ENCODE measurements around the gene PLK2.

DNA sequence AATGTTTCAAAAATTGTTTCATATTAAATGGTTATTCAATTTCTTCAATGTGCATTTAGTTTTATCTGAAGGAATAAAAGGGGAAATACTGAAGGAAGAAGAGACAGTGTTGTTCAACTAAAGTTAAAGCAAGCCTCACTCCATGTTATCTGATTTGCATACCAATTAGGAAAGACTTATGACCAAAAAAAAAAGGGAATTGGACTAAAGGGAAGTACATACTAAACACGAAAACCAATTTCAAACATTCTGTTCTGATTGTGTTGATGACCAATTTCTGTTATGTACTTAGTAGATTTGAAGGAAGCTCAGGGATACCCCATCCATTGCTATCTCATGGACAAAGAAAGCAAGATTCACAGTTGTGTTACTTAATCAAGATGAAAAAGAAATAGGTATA lies 26.4 kb upstream of the PLK2 start:
- TF ChIP-seq, protein P1, sequence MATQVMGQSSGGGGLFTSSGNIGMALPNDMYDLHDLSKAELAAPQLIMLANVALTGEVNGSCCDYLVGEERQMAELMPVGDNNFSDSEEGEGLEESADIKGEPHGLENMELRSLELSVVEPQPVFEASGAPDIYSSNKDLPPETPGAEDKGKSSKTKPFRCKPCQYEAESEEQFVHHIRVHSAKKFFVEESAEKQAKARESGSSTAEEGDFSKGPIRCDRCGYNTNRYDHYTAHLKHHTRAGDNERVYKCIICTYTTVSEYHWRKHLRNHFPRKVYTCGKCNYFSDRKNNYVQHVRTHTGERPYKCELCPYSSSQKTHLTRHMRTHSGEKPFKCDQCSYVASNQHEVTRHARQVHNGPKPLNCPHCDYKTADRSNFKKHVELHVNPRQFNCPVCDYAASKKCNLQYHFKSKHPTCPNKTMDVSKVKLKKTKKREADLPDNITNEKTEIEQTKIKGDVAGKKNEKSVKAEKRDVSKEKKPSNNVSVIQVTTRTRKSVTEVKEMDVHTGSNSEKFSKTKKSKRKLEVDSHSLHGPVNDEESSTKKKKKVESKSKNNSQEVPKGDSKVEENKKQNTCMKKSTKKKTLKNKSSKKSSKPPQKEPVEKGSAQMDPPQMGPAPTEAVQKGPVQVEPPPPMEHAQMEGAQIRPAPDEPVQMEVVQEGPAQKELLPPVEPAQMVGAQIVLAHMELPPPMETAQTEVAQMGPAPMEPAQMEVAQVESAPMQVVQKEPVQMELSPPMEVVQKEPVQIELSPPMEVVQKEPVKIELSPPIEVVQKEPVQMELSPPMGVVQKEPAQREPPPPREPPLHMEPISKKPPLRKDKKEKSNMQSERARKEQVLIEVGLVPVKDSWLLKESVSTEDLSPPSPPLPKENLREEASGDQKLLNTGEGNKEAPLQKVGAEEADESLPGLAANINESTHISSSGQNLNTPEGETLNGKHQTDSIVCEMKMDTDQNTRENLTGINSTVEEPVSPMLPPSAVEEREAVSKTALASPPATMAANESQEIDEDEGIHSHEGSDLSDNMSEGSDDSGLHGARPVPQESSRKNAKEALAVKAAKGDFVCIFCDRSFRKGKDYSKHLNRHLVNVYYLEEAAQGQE (IDR thresholded peaks at IDR 0.05; ENCODE audit: insufficient read depth in 1 of 2, low read depth in 2 of 2, low read length in 2 of 2) = no peak
- no peak for TF ChIP-seq FOXP2 (optimal IDR thresholded peaks at IDR 0.05; ENCODE audit: borderline replicate concordance, extremely low read depth, extremely low read length, insufficient read depth)
- no peak for TF ChIP-seq POLR2AphosphoS5 (IDR thresholded peaks at IDR 0.05; ENCODE audit: low read depth, low read length)
- no peak for TF ChIP-seq TAF1 (IDR thresholded peaks at IDR 0.05; ENCODE audit: borderline replicate concordance, insufficient read depth, low read length)

All from PFSK-1 (cell line).